Subcutaneous adipose tissue (tissue), 4 donors: ENCODE measurements around the gene IFT22. TPM values are rescaled to one million over a fixed set of nuclear protein-coding genes. Genes with fewer than 3 reads are reported as not detected.

Experiments used
- total RNA-seq, 4 donors: library from RNA; depleted of rRNA; stranded (reverse); fragments of >200 nt; gene quantifications; one replicate each; pipeline ENCODE4 v1.1.0, GENCODE V29; 2016
- TF ChIP-seq, protein P1 (sequence below): fragments of 450-650 bp; IDR thresholded peaks from one replicate; pipeline ENCODE4 v1.5.1; 2016; ENCODE audit warnings: low read depth, mild to moderate bottlenecking, control low read depth, antibody characterized with exemption, moderate library complexity

Gene IFT22
- total RNA-seq, 4 donors from 2014 or later = 10.4 to 17.8 (median 15.7) TPM

DNA sequence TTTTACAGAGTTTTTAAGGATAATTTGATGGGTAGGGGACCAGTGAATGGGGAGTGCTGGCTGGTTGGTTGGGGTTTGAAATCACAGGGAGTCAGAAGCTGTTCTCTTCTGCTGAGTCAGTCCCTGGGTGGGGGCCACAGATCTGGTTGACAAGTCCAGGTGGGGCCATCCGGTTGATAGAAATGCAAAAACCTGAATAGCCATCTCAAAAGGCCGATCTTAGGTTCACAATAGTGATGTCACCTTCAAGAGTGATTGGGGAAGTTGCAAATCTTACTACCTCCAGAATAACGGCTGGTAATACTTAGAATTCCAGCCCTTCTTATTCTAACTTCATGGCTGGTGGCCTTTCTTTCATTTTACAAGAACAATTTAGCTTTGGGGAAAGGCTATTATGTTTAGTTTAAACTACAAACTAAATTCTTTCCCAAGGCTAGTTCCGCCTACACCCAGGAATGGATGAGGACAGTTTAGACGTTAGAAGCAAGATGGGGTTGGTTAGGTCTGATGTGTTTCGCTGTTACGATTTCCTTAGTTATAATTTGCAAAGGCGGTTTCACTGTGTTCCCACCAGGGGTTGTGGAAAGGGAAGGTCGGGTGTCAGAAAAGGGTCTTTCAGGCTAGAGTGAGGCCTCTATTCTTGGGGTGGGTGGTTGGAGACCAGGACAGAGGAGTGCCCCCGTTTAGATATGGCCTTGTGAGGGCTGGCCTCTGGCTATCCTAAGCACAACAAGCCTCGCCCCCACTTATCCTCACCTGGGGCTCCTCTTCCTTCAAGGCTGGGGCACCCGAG lies 27.4 kb downstream of the IFT22 start:
- TF ChIP-seq, protein P1, sequence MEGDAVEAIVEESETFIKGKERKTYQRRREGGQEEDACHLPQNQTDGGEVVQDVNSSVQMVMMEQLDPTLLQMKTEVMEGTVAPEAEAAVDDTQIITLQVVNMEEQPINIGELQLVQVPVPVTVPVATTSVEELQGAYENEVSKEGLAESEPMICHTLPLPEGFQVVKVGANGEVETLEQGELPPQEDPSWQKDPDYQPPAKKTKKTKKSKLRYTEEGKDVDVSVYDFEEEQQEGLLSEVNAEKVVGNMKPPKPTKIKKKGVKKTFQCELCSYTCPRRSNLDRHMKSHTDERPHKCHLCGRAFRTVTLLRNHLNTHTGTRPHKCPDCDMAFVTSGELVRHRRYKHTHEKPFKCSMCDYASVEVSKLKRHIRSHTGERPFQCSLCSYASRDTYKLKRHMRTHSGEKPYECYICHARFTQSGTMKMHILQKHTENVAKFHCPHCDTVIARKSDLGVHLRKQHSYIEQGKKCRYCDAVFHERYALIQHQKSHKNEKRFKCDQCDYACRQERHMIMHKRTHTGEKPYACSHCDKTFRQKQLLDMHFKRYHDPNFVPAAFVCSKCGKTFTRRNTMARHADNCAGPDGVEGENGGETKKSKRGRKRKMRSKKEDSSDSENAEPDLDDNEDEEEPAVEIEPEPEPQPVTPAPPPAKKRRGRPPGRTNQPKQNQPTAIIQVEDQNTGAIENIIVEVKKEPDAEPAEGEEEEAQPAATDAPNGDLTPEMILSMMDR = no peak

DNA sequence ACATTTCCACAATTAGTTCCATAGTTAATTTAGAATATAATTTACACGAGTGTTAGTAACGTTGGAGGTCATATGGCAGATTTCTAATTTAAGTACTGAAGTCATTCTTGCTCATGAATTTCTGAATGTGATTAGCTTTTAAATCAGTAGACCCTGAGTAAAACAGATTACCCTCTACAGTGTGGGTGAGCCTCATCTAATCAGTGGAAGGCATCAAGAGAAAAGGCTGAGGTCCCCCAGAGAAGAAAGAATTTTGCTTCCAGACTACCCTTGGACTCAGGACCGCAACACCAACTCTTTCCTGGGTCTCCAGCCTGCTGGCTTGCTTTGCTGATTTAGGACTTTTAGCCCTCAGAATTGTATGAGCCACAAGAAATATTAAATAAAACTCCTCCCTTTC lies 33.2 kb downstream of the IFT22 start:
- TF ChIP-seq, protein P1 = no peak

DNA sequence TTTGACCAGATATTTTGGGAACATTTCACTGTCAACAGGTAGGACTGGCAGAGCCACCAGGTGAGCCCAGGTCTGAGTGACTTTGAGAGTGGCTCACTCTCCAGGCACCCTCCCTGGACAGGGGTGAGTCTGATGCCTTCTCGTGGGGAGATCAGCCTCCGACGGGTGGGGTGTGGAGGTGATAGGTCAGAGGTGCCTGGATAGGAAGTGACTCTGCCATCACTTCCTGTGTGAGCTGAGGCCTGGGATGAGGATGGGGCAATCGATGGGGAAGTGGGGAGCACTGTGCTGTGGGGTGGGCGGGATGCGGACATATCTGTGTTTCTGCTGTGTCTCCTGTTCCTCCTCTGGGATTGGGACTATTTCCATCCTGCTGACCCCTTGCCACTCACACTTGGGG lies 34.6 kb downstream of the IFT22 start:
- TF ChIP-seq, protein P1 = no peak

DNA sequence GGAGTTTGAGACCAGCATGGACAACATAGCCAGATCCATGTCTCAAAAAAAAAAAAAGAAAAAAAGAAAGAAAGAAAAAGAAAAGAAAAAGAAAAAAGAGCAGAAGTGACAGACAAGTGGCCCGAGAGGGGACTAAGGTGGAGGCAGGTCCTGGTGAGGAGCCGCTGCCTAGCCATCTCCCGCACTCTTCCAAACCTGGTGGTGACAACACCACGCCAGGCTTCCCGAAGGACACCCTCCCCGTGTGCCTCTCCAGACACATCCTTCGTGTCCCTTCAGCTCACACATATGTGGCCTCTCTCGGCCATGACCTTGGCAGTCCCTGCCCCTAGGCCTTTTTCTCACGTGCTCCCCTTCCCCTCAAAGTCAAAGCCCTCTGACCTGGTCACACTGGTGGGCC lies 36.4 kb downstream of the IFT22 start:
- TF ChIP-seq, protein P1 = no peak

DNA sequence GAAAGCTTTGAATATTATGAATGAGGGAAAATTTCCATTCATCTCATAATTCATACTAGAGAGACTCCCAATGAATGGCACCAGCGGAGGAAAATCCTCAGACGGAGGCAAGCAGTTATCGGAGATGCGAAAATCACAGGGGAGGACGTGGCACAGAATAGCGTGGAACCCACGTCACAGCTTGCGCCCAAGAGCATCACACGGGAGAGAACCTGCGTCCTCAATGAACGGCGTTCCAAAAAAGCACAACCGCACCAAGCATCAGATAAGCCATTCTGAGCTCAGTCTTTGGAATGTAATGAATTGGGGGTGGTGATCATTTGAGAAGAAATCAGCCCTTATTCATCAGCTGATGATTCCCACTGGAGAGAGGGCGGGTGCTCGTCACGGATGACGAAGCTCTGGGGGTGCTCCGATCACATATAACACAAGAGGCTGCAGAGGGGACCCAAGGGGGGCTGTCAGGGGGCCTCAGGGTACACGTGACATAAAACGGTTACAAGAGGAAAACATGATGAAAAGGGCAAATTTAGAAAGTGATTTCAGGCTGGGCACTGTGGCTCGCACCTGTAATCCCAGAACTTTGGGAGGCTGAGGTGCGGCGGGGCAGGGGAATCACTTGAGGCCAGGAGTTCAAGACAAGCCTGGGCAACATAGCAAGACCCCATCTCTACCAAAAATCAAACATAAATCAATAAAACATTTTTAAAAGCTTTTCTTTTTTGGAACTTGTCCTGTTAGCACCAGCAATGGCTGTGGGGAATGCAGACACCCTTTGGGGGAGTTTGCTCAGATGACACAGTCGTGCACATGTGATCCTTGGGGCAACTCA lies 42.9 kb downstream of the IFT22 start:
- TF ChIP-seq, protein P1 = no peak

DNA sequence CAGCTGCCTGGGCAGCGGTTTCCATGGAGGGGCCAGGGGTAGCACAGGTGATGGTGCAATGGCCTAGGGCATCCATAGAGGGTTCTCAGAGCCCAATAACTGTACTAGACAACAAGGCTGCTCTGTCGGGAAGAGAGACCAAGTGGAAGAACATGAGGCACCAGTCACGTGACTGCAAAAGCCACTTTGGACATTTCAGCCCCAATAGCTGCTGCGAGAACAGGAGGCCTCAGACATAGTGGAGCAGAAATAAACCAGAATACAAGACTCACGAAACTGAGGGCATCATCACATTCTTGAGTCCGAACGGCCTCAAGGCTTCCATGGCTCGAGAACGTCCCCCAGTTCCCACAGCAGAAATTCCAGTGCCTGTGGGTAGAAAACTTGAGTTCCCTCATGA lies 44.5 kb downstream of the IFT22 start:
- TF ChIP-seq, protein P1 = no peak

DNA sequence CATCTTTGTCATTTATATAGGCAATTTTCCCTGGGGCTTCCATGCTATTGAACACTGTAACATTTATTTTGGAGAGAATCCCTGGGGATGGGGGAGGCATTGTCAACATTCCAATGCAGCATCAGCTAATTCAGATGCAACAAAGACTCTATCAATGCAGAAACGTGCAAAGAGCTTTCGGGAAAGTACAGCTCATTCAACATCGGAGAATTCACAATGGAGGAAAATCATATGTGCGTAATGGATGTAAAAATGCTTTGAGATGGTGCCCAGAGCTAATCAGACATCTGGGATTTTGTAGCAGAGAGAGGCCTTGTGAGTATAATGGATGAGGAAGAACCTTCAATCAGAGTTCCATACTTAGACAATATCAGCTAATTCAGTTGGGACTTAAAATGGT lies 48.4 kb downstream of the IFT22 start:
- TF ChIP-seq, protein P1 = no peak
